HepG2 (cell line): ENCODE measurements around the gene RAD51D. TPM values are rescaled to one million over a fixed set of nuclear protein-coding genes. Genes with fewer than 3 reads are reported as not detected.

ENCODE experiments used
- ATAC-seq: fragments of 200-7000 bp; cut with Tn5 transposase; 3 replicates; pipeline ENCODE4 v1.9.1; 2020; ENCODE audit warnings: mild to moderate bottlenecking, moderate library complexity
- BruUV-seq: library from RNA; stranded (reverse); fragments of 400-500 nt; replicated peaks from 2 replicates; lab custom pipeline; 2021; lab: Mats Ljungman, UMichigan
- CTCF ChIA-PET: fragments of 300-600 bp; formaldehyde crosslinking; extraction: SDS; loops from one replicate; lab custom pipeline; 2021; ENCODE audit warnings: low total read pairs, inconsistent platforms, low intra/inter-chr PET ratio; lab: Yijun Ruan, JAX
- POLR2A ChIA-PET: fragments of 350-600 bp; sonication (Branson Sonifier 250); formaldehyde crosslinking; loops from one replicate; lab custom pipeline; 2020; ENCODE audit warnings: antibody characterized with exemption, inconsistent platforms; lab: Yijun Ruan, JAX
- DNase-seq: peaks from one replicate; pipeline ENCODE4 v3.0.0-alpha.2; 2015; ENCODE audit warnings: low spot score
- FAIRE-seq: peaks from 3 replicates; lab custom pipeline; 2011; peaks lifted over from hg19 to GRCh38; lab: Jason Lieb, UNC
- H2AFZ ChIP-seq: one replicate; pipeline ENCODE4 v1.6.1; 2011; ENCODE audit warnings: low read length, inconsistent platforms
- H3K27ac ChIP-seq: fragments of 300-600 bp; 3 replicates; pipeline ENCODE4 v1.8.0; 2011; ENCODE audit warnings: mixed run types, mild to moderate bottlenecking, mixed read lengths, low read length, inconsistent platforms; ENCODE audit not compliant: insufficient read depth; ENCODE audit errors: extremely low read length
- H3K27me3 ChIP-seq, 2 experiments: fragments of 200-600 bp in 1 of 2; 2 replicates in 1 of 2; 3 replicates in 1 of 2; pipeline versions ENCODE4 v1.6.0 to v1.8.0; 2011; ENCODE audit warnings: low read length in 2 of 2, mild to moderate bottlenecking in 2 of 2, moderate library complexity in 2 of 2, inconsistent platforms in 1 of 2; ENCODE audit not compliant: insufficient read depth in 2 of 2, control insufficient read depth in 1 of 2
- H3K36me3 ChIP-seq, 2 experiments: fragments of 200-600 bp in 1 of 2; replicated peaks in 1 of 2; 2 replicates in 1 of 2; 3 replicates in 1 of 2; pipeline versions ENCODE4 v1.5.1 to v1.8.0; 2011; ENCODE audit warnings: low read length in 2 of 2, inconsistent platforms in 1 of 2; ENCODE audit not compliant: insufficient read depth in 2 of 2, control insufficient read depth in 1 of 2
- H3K4me1 ChIP-seq: 2 replicates; pipeline ENCODE4 v1.5.1; 2012; ENCODE audit warnings: low read length, inconsistent platforms; ENCODE audit not compliant: insufficient read depth
- H3K4me2 ChIP-seq: 2 replicates; pipeline ENCODE4 v1.6.0; 2011; ENCODE audit warnings: low read depth, low read length, inconsistent platforms
- H3K4me3 ChIP-seq, 3 experiments: fragments of 200-600 bp in 1 of 3; sonication (generic), shearing (Covaris generic) in 1 of 3; replicated peaks in 1 of 3; 2 replicates each; pipeline ENCODE4 v1.5.1; 2011 to 2016; ENCODE audit warnings: low read length in 3 of 3, inconsistent platforms in 2 of 3, low read depth in 2 of 3, mild to moderate bottlenecking in 2 of 3, control low read depth in 1 of 3, mixed read lengths in 1 of 3; ENCODE audit not compliant: insufficient read depth in 1 of 3
- H3K79me2 ChIP-seq: one replicate; pipeline ENCODE4 v1.6.1; 2011; ENCODE audit warnings: low read length, inconsistent platforms; ENCODE audit not compliant: insufficient read depth
- H3K9ac ChIP-seq: 2 replicates; pipeline ENCODE4 v1.6.0; 2011; ENCODE audit warnings: mild to moderate bottlenecking, low read depth, low read length, inconsistent platforms; ENCODE audit not compliant: insufficient read depth
- H3K9me3 ChIP-seq: 2 replicates; pipeline ENCODE4 v1.5.1; 2012; ENCODE audit warnings: mild to moderate bottlenecking, low read length
- H4K20me1 ChIP-seq: 2 replicates; pipeline ENCODE4 v1.6.0; 2011; ENCODE audit warnings: inconsistent platforms, mild to moderate bottlenecking, low read length, moderate library complexity; ENCODE audit not compliant: insufficient read depth
- EP300 ChIP-seq, 3 experiments: sonication (generic) in 1 of 3; formaldehyde crosslinking in 1 of 3; IDR thresholded peaks; 2 replicates each; pipeline versions ENCODE4 v1.5.1 to v1.6.1; 2011 to 2020; ENCODE audit warnings: low read depth in 2 of 3, low read length in 2 of 3, borderline replicate concordance in 1 of 3, improper control_type of control experiment in 1 of 3, mild to moderate bottlenecking in 1 of 3, missing genetic modification reagents in 1 of 3, moderate library complexity in 1 of 3
- ETV6 ChIP-seq: sonication (generic); formaldehyde crosslinking; conservative IDR thresholded peaks from 2 replicates; pipeline ENCODE4 v1.4.0; 2020; ENCODE audit warnings: missing genetic modification reagents
- FIP1L1 ChIP-seq: fragments of 200-400 bp; formaldehyde crosslinking; IDR thresholded peaks from 2 replicates; pipeline ENCODE4 v1.6.1; 2018; ENCODE audit warnings: low read depth, mild to moderate bottlenecking, low read length, moderate library complexity, borderline replicate concordance; ENCODE audit not compliant: insufficient read depth
- HOXA7 ChIP-seq: sonication (generic); formaldehyde crosslinking; IDR thresholded peaks from 2 replicates; pipeline ENCODE4 v1.8.1; 2022; ENCODE audit warnings: mild to moderate bottlenecking, missing genetic modification reagents, moderate library complexity
- KAT7 ChIP-seq: IDR thresholded peaks from 2 replicates; pipeline ENCODE4 v1.6.1; 2018; ENCODE audit warnings: borderline replicate concordance, missing compliant biosample characterization
- KDM6A ChIP-seq: IDR thresholded peaks from 2 replicates; pipeline ENCODE4 v1.6.1; 2016; ENCODE audit warnings: low read depth
- KLF9 ChIP-seq: IDR thresholded peaks from 2 replicates; pipeline ENCODE4 v1.6.1; 2016; ENCODE audit warnings: low read depth
- NR2F6 ChIP-seq, 2 experiments: IDR thresholded peaks; 2 replicates each; pipeline ENCODE4 v1.6.1; 2016; ENCODE audit warnings: antibody characterized with exemption in 1 of 2, mild to moderate bottlenecking in 1 of 2
- PHF21A ChIP-seq: sonication (generic); formaldehyde crosslinking; IDR thresholded peaks from 2 replicates; pipeline ENCODE4 v1.5.0; 2020; ENCODE audit warnings: mild to moderate bottlenecking, missing genetic modification reagents
- RORA ChIP-seq: sonication (generic); formaldehyde crosslinking; IDR thresholded peaks from 2 replicates; pipeline ENCODE4 v1.5.0; 2020; ENCODE audit warnings: mild to moderate bottlenecking, missing genetic modification reagents, moderate library complexity
- SNAI1 ChIP-seq: sonication (generic); formaldehyde crosslinking; IDR thresholded peaks from 2 replicates; pipeline ENCODE4 v1.5.0; 2020; ENCODE audit warnings: mild to moderate bottlenecking, missing genetic modification reagents, borderline replicate concordance
- TAF1 ChIP-seq: sonication (generic); formaldehyde crosslinking; IDR thresholded peaks from 2 replicates; pipeline ENCODE4 v1.4.0; 2020; ENCODE audit warnings: missing genetic modification reagents
- TBP ChIP-seq: sonication (generic); formaldehyde crosslinking; IDR thresholded peaks from 2 replicates; pipeline ENCODE4 v1.5.0; 2020; ENCODE audit warnings: missing genetic modification reagents
- ZNF629 ChIP-seq: sonication (generic); formaldehyde crosslinking; conservative IDR thresholded peaks from 2 replicates; pipeline ENCODE4 v1.5.0; 2020; ENCODE audit warnings: missing genetic modification reagents
- ZNF652 ChIP-seq: IDR thresholded peaks from 2 replicates; pipeline ENCODE4 v1.6.1; 2016; ENCODE audit warnings: low read depth, borderline replicate concordance
- ZNF691 ChIP-seq: sonication (generic); formaldehyde crosslinking; IDR thresholded peaks from 2 replicates; pipeline ENCODE4 v1.4.0; 2020; ENCODE audit warnings: missing genetic modification reagents, low read depth, mild to moderate bottlenecking, borderline replicate concordance
- WGBS: methylation state at CpG from one replicate; pipeline ENCODE4 v1.1.6; 2017; ENCODE audit warnings: low lambda C conversion rate; 5-methylcytosine and 5-hydroxymethylcytosine counted together
- in situ Hi-C: cut with HindIII; loops from 2 replicates; pipeline ENCODE4 v1.10.0; 2017; ENCODE audit warnings: low pct_unique_long_range_greater_than_20kb; ENCODE audit not compliant: extremely low pct_ligation_motif_present
- intact Hi-C: fragments of 100-400 bp; cut with micrococcal nuclease; formaldehyde crosslinking; loops from one replicate; pipeline ENCODE4 v1.10.0; 2022; ENCODE audit not compliant: unreplicated experiment
- polyA plus RNA-seq, 8 experiments: library from polyadenylated mRNA; depleted of rRNA in 3 of 8; stranded (reverse) in 7 of 8; unstranded in 1 of 8; fragments of >200 nt; fragmentation: Illumina TruSeq in 4 of 8; extraction: Trizol in 4 of 8; gene quantifications; 2 replicates each; pipeline versions ENCODE4 v1.2.1 to v1.2.3, GENCODE V29; 2011 to 2016; ENCODE audit warnings: low read depth in 4 of 8, missing spikeins in 1 of 8, mixed read lengths in 1 of 8; ENCODE audit not compliant: insufficient read depth in 1 of 8
- total RNA-seq, 5 experiments: library from RNA; depleted of rRNA; stranded (reverse); fragments of >200 nt; fragmentation: Illumina TruSeq; extraction: Trizol; gene quantifications; 2 replicates each; pipeline ENCODE4 v1.2.3, GENCODE V29; 2016; ENCODE audit warnings: low read depth in 1 of 5
- TF ChIP-seq, protein P1 (sequence below): sonication (generic); formaldehyde crosslinking; IDR thresholded peaks from 2 replicates; pipeline ENCODE4 v1.8.0; 2022; ENCODE audit warnings: mild to moderate bottlenecking, missing genetic modification reagents, moderate library complexity
- TF ChIP-seq, protein P2 (sequence below): IDR thresholded peaks from 2 replicates; pipeline ENCODE4 v1.6.1; 2016; ENCODE audit warnings: missing genetic modification reagents, missing compliant biosample characterization

Gene RAD51D
- total and polyA plus RNA-seq, 2 of the 13 experiments (the other 11 are each of a cell fraction or from before 2014, with no cell fraction given): 6.7 to 13.1 TPM

DNA sequence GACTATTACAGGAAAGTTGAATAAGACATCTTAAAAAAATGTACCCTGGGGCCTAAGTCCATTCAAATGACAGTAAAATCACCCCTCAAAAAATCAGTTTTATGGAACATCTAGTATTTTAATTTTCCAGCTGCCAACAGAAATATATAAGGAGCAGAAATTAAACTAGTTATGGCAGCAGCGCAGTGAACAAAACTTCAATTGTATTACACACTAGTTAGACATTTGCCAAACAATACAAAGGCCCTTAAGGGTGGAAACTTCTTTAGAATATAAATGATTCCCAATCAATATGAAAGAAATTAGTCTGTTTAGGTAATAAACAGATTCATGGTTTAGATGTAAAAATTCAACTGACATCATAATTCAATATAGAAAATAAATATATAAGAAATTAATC lies 38.0 kb downstream of the RAD51D start:
- in situ Hi-C loops: no loop called here

GRCh38 chr17:35080536-35080935 lies 39.1 kb downstream of the RAD51D start:
- no peak overlapping the region for H3K4me2 ChIP-seq
- no peak overlapping the region for H2AFZ ChIP-seq
- TF ChIP-seq HOXA7 (CRISPR knock-in tag) (no peak), KLF9 (CRISPR knock-in tag) (no peak), PHF21A (no peak), ZNF629 (CRISPR knock-in tag) (no peak), FIP1L1 (no peak), EP300 (IDR thresholded peaks at IDR 0.05; ENCODE audit: low read depth in 2 of 2, low read length in 2 of 2) (no peak), EP300 (CRISPR knock-in tag; IDR thresholded peaks at IDR 0.05; ENCODE audit: borderline replicate concordance) (no peak), NR2F6 (IDR thresholded peaks at IDR 0.05) (no peak), NR2F6 (CRISPR knock-in tag; IDR thresholded peaks at IDR 0.05) (no peak), KDM6A (no peak), ZNF691 (no peak), ZNF652 (no peak), RORA (no peak), KAT7 (no peak)
- TF ChIP-seq, protein P1, sequence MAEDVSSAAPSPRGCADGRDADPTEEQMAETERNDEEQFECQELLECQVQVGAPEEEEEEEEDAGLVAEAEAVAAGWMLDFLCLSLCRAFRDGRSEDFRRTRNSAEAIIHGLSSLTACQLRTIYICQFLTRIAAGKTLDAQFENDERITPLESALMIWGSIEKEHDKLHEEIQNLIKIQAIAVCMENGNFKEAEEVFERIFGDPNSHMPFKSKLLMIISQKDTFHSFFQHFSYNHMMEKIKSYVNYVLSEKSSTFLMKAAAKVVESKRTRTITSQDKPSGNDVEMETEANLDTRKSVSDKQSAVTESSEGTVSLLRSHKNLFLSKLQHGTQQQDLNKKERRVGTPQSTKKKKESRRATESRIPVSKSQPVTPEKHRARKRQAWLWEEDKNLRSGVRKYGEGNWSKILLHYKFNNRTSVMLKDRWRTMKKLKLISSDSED (CRISPR knock-in tag): no peak

More for the DNA sequence above, 38.0 kb downstream of the RAD51D start:
- BruUV-seq: no TSS peak
- TF ChIP-seq ETV6 (CRISPR knock-in tag) (no peak), TBP (CRISPR knock-in tag) (no peak), SNAI1 (CRISPR knock-in tag) (no peak), TAF1 (CRISPR knock-in tag) (no peak)
- TF ChIP-seq, protein P2, sequence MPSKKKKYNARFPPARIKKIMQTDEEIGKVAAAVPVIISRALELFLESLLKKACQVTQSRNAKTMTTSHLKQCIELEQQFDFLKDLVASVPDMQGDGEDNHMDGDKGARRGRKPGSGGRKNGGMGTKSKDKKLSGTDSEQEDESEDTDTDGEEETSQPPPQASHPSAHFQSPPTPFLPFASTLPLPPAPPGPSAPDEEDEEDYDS (CRISPR knock-in tag): no peak
- Histone ChIP-seq H3K4me2 (no peak overlapping the region), H4K20me1 (no peaks in the 10 kb centered on the region), H3K4me3 (no peak overlapping the region), H3K9me3 (no peaks in the 10 kb centered on the region), H3K27ac (no peak overlapping the region), H3K36me3 (no peaks in the 10 kb centered on the region; a peak in 1 of 5 replicates), H3K79me2 (peaks cover 92% of the 10 kb centered on the region), H3K4me1 (peaks cover 93% of the 10 kb centered on the region), H2AFZ (no peak overlapping the region), H3K9ac (no peak overlapping the region), H3K27me3 (no peaks in the 10 kb centered on the region)
- intact Hi-C loops: no loop called here
- CTCF ChIA-PET: no interaction called here
- 100% methylated on average over 1 of the region's 1 CpG for WGBS
- POLR2A ChIA-PET: interaction anchor here (1.1 to 2.7 kb wide), 2 partner anchors 18 kb away, joined by 3 to 27 read pairs; partner anchors contain the start of gene RFFL
- FAIRE-seq (no peak), ATAC-seq (no peak), DNase-seq (no peak)

More at GRCh38 chr17:35080536-35080935, 39.1 kb downstream of the RAD51D start:
- no peak overlapping the region for H3K4me3 ChIP-seq
- H4K20me1 ChIP-seq: no peaks in the 10 kb centered on the region
- in situ Hi-C loops (no loop called here), intact Hi-C loops (no loop called here)
- no peaks in the 10 kb centered on the region for H3K27me3 ChIP-seq
- H3K36me3 ChIP-seq: no peaks in the 10 kb centered on the region; a peak in 1 of 5 replicates
- ChIA-PET CTCF (no interaction called here), POLR2A (interaction anchor here (2.7 kb wide), 1 partner anchor 17 kb away, joined by 27 read pairs; the partner anchor contains the start of gene RFFL)
- FAIRE-seq (no peak), ATAC-seq (no peak), DNase-seq (no peak)
- no TSS peak for BruUV-seq
- 88% methylated on average over 1 of the region's 1 CpG for WGBS
- H3K4me1 ChIP-seq: peaks cover 91% of the 10 kb centered on the region
- no peak overlapping the region for H3K9ac ChIP-seq
- H3K9me3 ChIP-seq: no peaks in the 10 kb centered on the region
- H3K27ac ChIP-seq: peak overlapping the region; percentile 27
- H3K79me2 ChIP-seq: peaks cover 85% of the 10 kb centered on the region
